ENCODE measurements around the gene DSP. TPM values are rescaled to one million over a fixed set of nuclear protein-coding genes. Genes with fewer than 3 reads are reported as not detected.

Gene DSP
- total RNA-seq, 1 experiment from 2014 or later, result 104 TPM

GRCh38 chr6:7569082-7569481, 27.6 kb downstream of the DSP start:
- Histone ChIP-seq H3K4me2 (ENCODE audit: low read length) (no peak overlapping the region), H3K27me3 (ENCODE audit: insufficient read depth, low read length) (no peaks in the 10 kb centered on the region), H2AFZ (ENCODE audit: low read depth, low read length, poor library complexity, severe bottlenecking) (no peak overlapping the region), H4K20me1 (ENCODE audit: insufficient read depth) (no peaks in the 10 kb centered on the region), H3K4me3 (replicated peaks in 1 of 2; ENCODE audit: low read depth in 1 of 2, low read length in 2 of 2) (no peak overlapping the region), H3K79me2 (ENCODE audit: insufficient read depth, low read length) (no peaks in the 10 kb centered on the region), H3K27ac (ENCODE audit: low read depth, low read length) (no peak overlapping the region), H3K9me3 (ENCODE audit: control insufficient read depth in 1 of 2, insufficient read depth in 1 of 2, low read depth in 1 of 2, low read length in 2 of 2) (no peaks in the 10 kb centered on the region), H3K9me2 (ENCODE audit: insufficient read depth) (no peaks in the 10 kb centered on the region), H3K9ac (ENCODE audit: low read length) (no peak overlapping the region), H3K4me1 (ENCODE audit: control insufficient read depth in 1 of 2, insufficient read depth in 2 of 2, low read length in 2 of 2) (no peaks in the 10 kb centered on the region), H3K36me3 (ENCODE audit: control insufficient read depth in 1 of 2, insufficient read depth in 2 of 2, low read length in 2 of 2) (peaks cover 69 to 79% of the 10 kb centered on the region in 2 experiments)
- TF ChIP-seq ELF1 (IDR thresholded peaks at IDR 0.05; ENCODE audit: borderline replicate concordance, low read depth) (no peak), CEBPB (IDR thresholded peaks at IDR 0.05; ENCODE audit: low read depth) (no peak), SP1 (IDR thresholded peaks at IDR 0.05; ENCODE audit: low read depth) (no peak), SRF (IDR thresholded peaks at IDR 0.05; ENCODE audit: low read depth) (no peak), YY1 (IDR thresholded peaks at IDR 0.05; ENCODE audit: extremely low read depth, insufficient replicate concordance, low read depth, low read length) (no peak), TCF7L2 (IDR thresholded peaks at IDR 0.05; ENCODE audit: borderline replicate concordance, extremely low read depth, insufficient read depth, insufficient read length) (no peak), SIN3A (IDR thresholded peaks at IDR 0.05; ENCODE audit: low read depth) (no peak), EGR1 (IDR thresholded peaks at IDR 0.05; ENCODE audit: low read depth) (no peak)
- TF ChIP-seq, protein P1, sequence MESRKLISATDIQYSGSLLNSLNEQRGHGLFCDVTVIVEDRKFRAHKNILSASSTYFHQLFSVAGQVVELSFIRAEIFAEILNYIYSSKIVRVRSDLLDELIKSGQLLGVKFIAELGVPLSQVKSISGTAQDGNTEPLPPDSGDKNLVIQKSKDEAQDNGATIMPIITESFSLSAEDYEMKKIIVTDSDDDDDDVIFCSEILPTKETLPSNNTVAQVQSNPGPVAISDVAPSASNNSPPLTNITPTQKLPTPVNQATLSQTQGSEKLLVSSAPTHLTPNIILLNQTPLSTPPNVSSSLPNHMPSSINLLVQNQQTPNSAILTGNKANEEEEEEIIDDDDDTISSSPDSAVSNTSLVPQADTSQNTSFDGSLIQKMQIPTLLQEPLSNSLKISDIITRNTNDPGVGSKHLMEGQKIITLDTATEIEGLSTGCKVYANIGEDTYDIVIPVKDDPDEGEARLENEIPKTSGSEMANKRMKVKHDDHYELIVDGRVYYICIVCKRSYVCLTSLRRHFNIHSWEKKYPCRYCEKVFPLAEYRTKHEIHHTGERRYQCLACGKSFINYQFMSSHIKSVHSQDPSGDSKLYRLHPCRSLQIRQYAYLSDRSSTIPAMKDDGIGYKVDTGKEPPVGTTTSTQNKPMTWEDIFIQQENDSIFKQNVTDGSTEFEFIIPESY (IDR thresholded peaks at IDR 0.05; ENCODE audit: extremely low read depth, insufficient replicate concordance, low read length), result no peak
- ChIA-PET POLR2A (no interaction called here), CTCF (no interaction called here), RAD21 (ENCODE audit: low non-redundant PET in 1 of 2, low total read pairs in 2 of 2, uncharacterized antibody in 2 of 2, unreplicated experiment in 2 of 2) (no interaction called here)
- intact Hi-C loops (cut with micrococcal nuclease), result no loop called here
- DNase-seq (ENCODE audit: low read depth, low spot score), result no peak
- no TSS peak for BruUV-seq (replicated peaks)
- no peak for ATAC-seq

All from HCT116 (cell line).